Subcutaneous abdominal adipose tissue (tissue), 5 donors: ENCODE data around the gene SLC39A10.

ENCODE experiments used
- H3K27ac ChIP-seq: one replicate; pipeline ENCODE4 v1.7.0; 2013; ENCODE audit warnings: low read depth, mild to moderate bottlenecking, inconsistent platforms, low read length, moderate library complexity
- H3K27me3 ChIP-seq, 5 donors: one replicate each; pipeline ENCODE4 v1.7.0; 2013; ENCODE audit warnings: low read length in 5 of 5, inconsistent platforms in 1 of 5; ENCODE audit not compliant: control insufficient read depth in 5 of 5, insufficient read depth in 4 of 5
- H3K36me3 ChIP-seq, 5 donors: one replicate each; pipeline ENCODE4 v1.7.0; 2013; ENCODE audit warnings: low read length in 5 of 5; ENCODE audit not compliant: control insufficient read depth in 5 of 5, insufficient read depth in 5 of 5
- H3K4me1 ChIP-seq, 5 donors: one replicate each; pipeline ENCODE4 v1.7.0; 2013; ENCODE audit warnings: low read length in 5 of 5, mild to moderate bottlenecking in 3 of 5, moderate library complexity in 1 of 5; ENCODE audit not compliant: control insufficient read depth in 5 of 5, insufficient read depth in 5 of 5
- H3K4me3 ChIP-seq, 5 donors: one replicate each; pipeline ENCODE4 v1.7.0; 2013; ENCODE audit warnings: low read length in 5 of 5, low read depth in 1 of 5
- H3K9ac ChIP-seq, 5 donors: one replicate each; pipeline ENCODE4 v1.7.0; 2013; ENCODE audit warnings: low read length in 5 of 5, mild to moderate bottlenecking in 4 of 5, moderate library complexity in 3 of 5
- H3K9me3 ChIP-seq, 5 donors: one replicate each; pipeline ENCODE4 v1.7.0; 2013; ENCODE audit warnings: low read length in 5 of 5; ENCODE audit not compliant: control insufficient read depth in 5 of 5
- donor health status: healthy.
- donor health status: healthy.
- donor health status: healthy.
- donor health status: healthy.
- donor health status: healthy.

SLC39A10 gene

GRCh38 chr2:195628666-195629065 is 28.4 kb upstream of the SLC39A10 start:
- H3K4me3 ChIP-seq, result no peak overlapping the region
- no peaks in the 10 kb centered on the region for H3K4me1 ChIP-seq
- H3K9ac ChIP-seq, result no peak overlapping the region
- H3K27ac ChIP-seq, result no peak overlapping the region
- H3K36me3 ChIP-seq, result no peaks in the 10 kb centered on the region
- no peaks in the 10 kb centered on the region for H3K9me3 ChIP-seq
- no peaks in the 10 kb centered on the region for H3K27me3 ChIP-seq

DNA sequence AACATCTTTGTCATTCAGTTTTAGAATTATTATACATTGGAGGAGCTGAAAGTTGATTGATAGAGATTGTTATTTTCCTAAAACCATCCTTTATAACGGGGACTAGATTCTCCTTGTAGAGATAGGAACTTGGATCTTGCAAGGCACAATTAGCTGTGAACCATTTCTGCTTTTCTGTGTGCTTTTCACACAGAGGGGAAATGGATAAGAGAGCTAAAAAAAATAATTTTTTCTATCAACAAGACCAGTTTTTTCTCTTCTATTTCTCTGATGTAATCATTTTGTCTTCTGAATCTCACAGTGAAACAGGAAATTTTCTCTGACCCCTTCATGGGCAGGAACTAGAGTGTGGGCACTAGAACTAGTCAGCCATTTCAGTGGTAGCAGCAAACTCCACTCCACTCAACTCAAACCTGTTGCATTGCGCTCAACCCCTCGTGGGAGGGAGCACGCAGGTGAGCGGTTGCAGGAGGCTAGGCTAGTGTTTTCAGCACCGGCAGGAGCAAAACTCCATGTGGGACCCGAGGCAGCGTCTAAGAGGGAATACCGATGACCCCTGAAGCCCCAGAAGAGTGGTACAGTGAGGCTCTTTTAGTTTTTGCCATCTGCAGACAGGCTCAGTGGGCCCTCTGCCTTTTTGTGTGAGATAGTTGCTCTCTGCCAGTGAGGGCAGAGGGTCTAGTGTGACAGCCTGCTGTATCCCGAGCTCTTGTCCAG is 24.0 kb upstream of the SLC39A10 start:
- Histone ChIP-seq H3K9ac (no peak overlapping the region), H3K36me3 (no peaks in the 10 kb centered on the region), H3K9me3 (no peaks in the 10 kb centered on the region), H3K4me3 (no peak overlapping the region), H3K27ac (no peak overlapping the region), H3K27me3 (no peaks in the 10 kb centered on the region), H3K4me1 (no peaks in the 10 kb centered on the region)

GRCh38 chr2:195633573-195633870 is 23.5 kb upstream of the SLC39A10 start:
- Histone ChIP-seq H3K36me3 (no peaks in the 10 kb centered on the region), H3K27ac (no peak overlapping the region), H3K9ac (no peak overlapping the region), H3K9me3 (no peaks in the 10 kb centered on the region), H3K4me3 (no peak overlapping the region), H3K27me3 (no peaks in the 10 kb centered on the region), H3K4me1 (no peaks in the 10 kb centered on the region)

DNA sequence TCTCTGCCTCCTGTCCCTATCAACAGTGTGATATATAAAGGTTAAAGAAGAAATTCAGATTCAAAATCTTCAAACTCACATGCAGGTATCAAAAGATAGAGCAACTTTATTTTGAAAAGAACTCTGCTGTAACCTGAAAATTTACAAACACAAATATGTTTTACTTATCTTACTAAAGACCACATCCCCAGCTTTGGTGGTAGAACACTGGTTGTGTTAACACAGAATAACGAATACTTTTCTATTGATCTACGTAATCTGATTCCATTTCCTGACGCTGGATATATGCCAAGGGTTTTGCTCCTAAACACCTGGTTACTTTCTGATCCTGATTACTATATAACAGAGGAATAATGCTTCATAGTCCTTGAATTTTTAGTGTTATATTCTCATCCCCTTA is 23.1 kb upstream of the SLC39A10 start:
- Histone ChIP-seq H3K9me3 (no peaks in the 10 kb centered on the region), H3K27me3 (no peaks in the 10 kb centered on the region), H3K4me1 (no peaks in the 10 kb centered on the region), H3K27ac (no peak overlapping the region), H3K36me3 (no peaks in the 10 kb centered on the region), H3K4me3 (no peak overlapping the region), H3K9ac (no peak overlapping the region)

GRCh38 chr2:195636890-195637289 is 20.1 kb upstream of the SLC39A10 start:
- Histone ChIP-seq H3K27ac (no peak overlapping the region), H3K27me3 (no peaks in the 10 kb centered on the region), H3K4me1 (no peaks in the 10 kb centered on the region), H3K36me3 (no peaks in the 10 kb centered on the region), H3K4me3 (no peak overlapping the region), H3K9me3 (no peaks in the 10 kb centered on the region), H3K9ac (no peak overlapping the region)

DNA sequence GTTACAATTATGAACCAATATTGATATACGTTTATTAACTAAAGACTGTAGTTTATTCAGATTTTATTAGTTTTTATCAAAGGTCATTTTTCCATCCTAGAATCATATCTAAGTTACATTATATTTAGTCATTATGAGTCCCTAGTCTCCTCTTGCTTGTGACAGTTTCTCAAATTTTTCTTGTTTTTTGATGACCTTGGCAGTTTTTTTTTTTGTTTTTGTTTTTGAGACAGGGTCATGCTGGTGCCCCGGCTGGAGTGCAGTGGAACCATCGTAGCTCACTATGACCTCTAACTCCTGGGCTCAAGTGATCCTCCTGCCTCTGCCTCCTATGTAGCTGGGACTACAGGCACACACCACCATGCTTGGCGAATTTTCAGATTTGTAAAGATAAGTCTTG is 18.3 kb upstream of the SLC39A10 start:
- Histone ChIP-seq H3K9me3 (no peaks in the 10 kb centered on the region), H3K4me3 (no peak overlapping the region), H3K27me3 (no peaks in the 10 kb centered on the region), H3K27ac (no peak overlapping the region), H3K36me3 (no peaks in the 10 kb centered on the region), H3K4me1 (no peaks in the 10 kb centered on the region), H3K9ac (no peak overlapping the region)

DNA sequence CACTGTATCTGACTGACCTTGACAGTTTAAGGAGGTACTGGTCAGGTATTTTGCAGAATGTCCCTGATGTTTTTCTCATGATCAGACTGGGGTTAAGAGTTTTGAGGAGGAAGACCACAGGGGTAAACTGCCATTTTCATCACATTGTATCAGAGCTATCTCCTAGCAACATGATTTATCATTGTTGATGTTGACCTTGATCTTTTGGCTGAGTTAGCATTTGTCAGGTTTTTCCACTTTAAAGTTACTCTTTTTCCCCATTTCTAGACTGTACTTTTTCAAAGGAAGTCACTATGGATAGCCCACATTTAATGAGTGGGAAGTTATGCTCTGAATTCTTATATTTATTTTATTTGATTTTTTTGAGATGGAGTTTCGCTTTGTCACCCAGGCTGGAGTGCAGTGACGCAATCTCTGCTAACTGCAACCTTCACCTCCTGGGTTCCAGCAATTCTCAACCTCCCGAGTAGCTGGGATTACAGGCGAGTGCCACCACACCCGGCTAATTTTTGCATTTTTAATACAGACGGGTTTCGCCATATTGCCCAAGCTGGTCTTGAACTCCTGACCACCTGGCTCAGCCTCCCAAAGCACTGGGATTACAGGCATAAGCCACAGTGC is 17.7 kb upstream of the SLC39A10 start:
- Histone ChIP-seq H3K4me1 (no peaks in the 10 kb centered on the region), H3K9ac (no peak overlapping the region), H3K9me3 (no peaks in the 10 kb centered on the region), H3K36me3 (no peaks in the 10 kb centered on the region), H3K27ac (no peak overlapping the region), H3K4me3 (no peak overlapping the region), H3K27me3 (no peaks in the 10 kb centered on the region)

DNA sequence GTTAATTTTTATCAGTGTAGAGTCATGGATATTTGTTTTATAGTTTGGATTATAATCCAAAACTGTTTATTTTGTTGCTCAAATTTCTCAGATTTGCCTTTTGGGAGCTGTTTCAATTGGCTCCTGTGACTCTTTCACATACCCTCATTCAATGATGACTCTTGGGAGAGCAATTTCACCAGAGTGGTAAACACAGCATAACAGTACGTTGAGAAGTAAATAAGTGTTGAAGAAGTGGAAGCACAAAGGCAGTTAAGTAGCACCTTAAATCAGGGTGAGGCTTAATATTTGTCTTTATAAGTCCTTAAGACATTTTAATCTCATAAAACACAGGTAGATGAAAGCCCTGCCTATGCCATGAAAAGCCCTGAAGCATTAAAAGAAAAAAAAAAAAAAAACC is 17.1 kb upstream of the SLC39A10 start:
- Histone ChIP-seq H3K4me3 (no peak overlapping the region), H3K36me3 (no peaks in the 10 kb centered on the region)

GRCh38 chr2:195642027-195642678 is 14.9 kb upstream of the SLC39A10 start:
- Histone ChIP-seq H3K4me1 (peaks cover 0 to 2% (median 0%) of the 10 kb centered on the region in 5 donors), H3K27me3 (no peaks in the 10 kb centered on the region), H3K27ac (no peak overlapping the region), H3K4me3 (no peak overlapping the region), H3K9me3 (no peaks in the 10 kb centered on the region), H3K36me3 (no peaks in the 10 kb centered on the region), H3K9ac (no peak overlapping the region)

More for the DNA sequence above, 17.1 kb upstream of the SLC39A10 start:
- Histone ChIP-seq H3K9ac (no peak overlapping the region), H3K27me3 (no peaks in the 10 kb centered on the region), H3K27ac (no peak overlapping the region), H3K9me3 (no peaks in the 10 kb centered on the region), H3K4me1 (no peaks in the 10 kb centered on the region)

- Histone ChIP-seq H3K4me3 (no peak overlapping the region), H3K9me3 (no peaks in the 10 kb centered on the region), H3K27ac (no peak overlapping the region), H3K27me3 (no peaks in the 10 kb centered on the region), H3K4me1 (peaks cover 0 to 2% (median 0%) of the 10 kb centered on the region in 5 donors), H3K36me3 (no peaks in the 10 kb centered on the region), H3K9ac (no peak overlapping the region)
Measured at GRCh38 chr2:195642679-195643068, 14.4 kb upstream of the SLC39A10 start.
